Measurements from ENCODE around the gene CRABP2.

GRCh38 chr1:156705321-156705917 is at the start of gene CRABP2:
- no peak for TF ChIP-seq CTCF (IDR thresholded peaks at IDR 0.05)
- peak in 1 of 2 donors; percentile 67 for TF ChIP-seq POLR2AphosphoS5 (IDR thresholded peaks at IDR 0.05; ENCODE audit: insufficient read depth in 1 of 2, low read depth in 1 of 2)

All from vagina (tissue), 2 donors.